ENCODE data around the gene KRT34.

Gene KRT34

DNA sequence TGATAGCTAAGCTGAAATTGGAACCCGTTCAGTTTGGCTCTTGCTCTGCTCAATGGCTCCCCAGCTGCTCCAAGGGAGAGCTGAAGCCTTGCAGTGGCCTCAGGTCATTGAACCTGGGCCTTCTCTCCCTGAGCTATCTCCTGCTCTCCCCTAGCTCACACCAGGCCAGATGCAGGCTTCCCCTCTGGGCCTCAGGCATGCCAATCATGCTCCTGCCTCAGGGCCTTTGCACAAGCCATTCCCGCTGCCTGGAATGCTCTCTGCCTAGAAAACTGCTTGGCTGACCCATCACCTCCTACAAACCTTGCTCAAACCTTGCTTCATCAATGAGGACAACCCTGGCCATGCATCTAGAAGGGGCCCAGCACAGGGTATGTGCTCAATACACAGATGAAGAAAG, 49.9 kb downstream of the KRT34 start:
- no peak for DNase-seq (ENCODE audit: low read depth)

DNA sequence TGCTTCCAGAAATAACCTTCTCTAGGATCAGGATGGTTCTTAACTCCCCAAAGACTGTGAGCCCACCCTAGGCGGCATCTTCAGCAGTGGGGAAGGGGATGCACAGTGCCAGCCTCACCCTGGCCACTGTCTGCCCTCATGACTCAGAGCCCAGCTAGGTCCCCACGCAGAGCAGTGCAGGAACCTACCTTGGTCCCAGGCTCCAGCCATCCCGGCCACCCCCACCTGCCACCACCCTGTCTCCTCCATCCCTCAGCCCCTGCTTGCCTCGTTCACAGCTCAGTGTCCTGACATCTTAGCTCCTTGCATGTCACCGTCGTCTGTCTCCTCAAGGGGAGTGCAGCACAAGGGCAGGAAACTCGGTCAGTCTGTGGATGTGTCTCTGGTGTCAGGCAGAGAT, 50.5 kb downstream of the KRT34 start:
- no peak for DNase-seq (ENCODE audit: low read depth)

DNA sequence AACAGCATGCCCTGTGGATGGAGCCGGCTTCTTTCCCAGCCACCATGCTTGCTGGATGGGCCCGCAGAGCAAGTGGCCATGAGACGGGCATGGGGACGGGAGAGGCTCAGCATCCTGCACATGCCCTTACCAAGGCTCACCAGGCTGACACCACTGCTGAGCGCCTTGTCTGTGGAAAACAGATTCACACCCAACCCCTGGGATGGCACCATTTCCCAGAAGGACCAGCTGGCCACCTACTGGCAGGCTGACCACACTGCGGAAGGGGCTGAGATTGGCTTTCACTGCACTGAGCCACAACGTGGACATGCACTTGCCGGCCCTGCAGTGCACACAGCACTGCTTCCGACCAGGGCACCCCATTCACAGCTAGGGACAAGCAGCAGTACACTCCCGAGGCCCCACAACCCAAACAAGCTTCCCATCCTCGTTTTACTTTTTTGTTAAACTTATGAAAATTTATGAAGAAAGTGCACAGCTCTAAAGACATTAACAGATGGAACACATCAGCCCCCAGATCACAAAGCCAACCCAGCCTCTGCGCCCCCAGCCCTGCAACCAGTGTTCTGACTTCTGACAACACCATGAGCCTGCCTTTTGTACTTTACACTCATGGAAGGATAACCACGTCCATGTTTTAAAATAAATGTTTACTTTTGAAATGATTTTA, 52.7 kb downstream of the KRT34 start:
- peak; percentile 43 for DNase-seq (ENCODE audit: low read depth)

- no peak for DNase-seq (ENCODE audit: low read depth)
Observed at GRCh38 chr17:41328207-41328606, 53.9 kb downstream of the KRT34 start.

Measured in HS-27A (cell line).